Measurements from ENCODE around the gene CARD14. TPM values are rescaled to one million over a fixed set of nuclear protein-coding genes. Genes with fewer than 3 reads are reported as not detected.

The CARD14 gene
- total RNA-seq, 1 donor from 2014 or later, result 0.50 TPM

- ATAC-seq, result peak; percentile 51 to 59
- Histone ChIP-seq H3K27me3 (ENCODE audit: low read depth) (no peaks in the 10 kb centered on the region), H3K27ac (peak overlapping the region; percentile 90), H3K4me3 (peak overlapping the region; percentile 96), H3K36me3 (peaks cover 15% of the 10 kb centered on the region), H3K4me1 (peaks cover 28% of the 10 kb centered on the region), H3K9me3 (no peaks in the 10 kb centered on the region)
- intact Hi-C loops (cut with DNase I), result no loop called here
- no peak for TF ChIP-seq CTCF (IDR thresholded peaks at IDR 0.05)
- no peak for DNase-seq
These were observed 50.9 kb downstream of the CARD14 start for GRCh38 chr17:80220736-80221215.

GRCh38 chr17:80221351-80222105 lies 51.7 kb downstream of the CARD14 start:
- H3K27me3 ChIP-seq (ENCODE audit: low read depth), result no peaks in the 10 kb centered on the region
- no peak for DNase-seq
- H3K4me3 ChIP-seq, result peak overlapping the region; percentile 96
- TF ChIP-seq CTCF (IDR thresholded peaks at IDR 0.05), result no peak
- H3K36me3 ChIP-seq, result peaks cover 11% of the 10 kb centered on the region
- H3K9me3 ChIP-seq, result no peaks in the 10 kb centered on the region
- H3K4me1 ChIP-seq, result peaks cover 28% of the 10 kb centered on the region
- intact Hi-C loops (cut with DNase I), result no loop called here
- no peak for ATAC-seq
- H3K27ac ChIP-seq, result no peak overlapping the region

GRCh38 chr17:80222376-80223141 lies 52.7 kb downstream of the CARD14 start:
- Histone ChIP-seq H3K4me3 (no peak overlapping the region), H3K27ac (no peak overlapping the region), H3K27me3 (ENCODE audit: low read depth) (no peaks in the 10 kb centered on the region), H3K4me1 (peaks cover 28% of the 10 kb centered on the region), H3K36me3 (peaks cover 12% of the 10 kb centered on the region), H3K9me3 (no peaks in the 10 kb centered on the region)
- intact Hi-C loops (cut with DNase I), result no loop called here
- DNase-seq (no peak), ATAC-seq (no peak)
- TF ChIP-seq CTCF (IDR thresholded peaks at IDR 0.05), result no peak

- intact Hi-C loops (cut with DNase I), result no loop called here
- TF ChIP-seq CTCF (IDR thresholded peaks at IDR 0.05), result no peak
- Histone ChIP-seq H3K27ac (no peak overlapping the region), H3K9me3 (no peaks in the 10 kb centered on the region), H3K36me3 (peaks cover 19% of the 10 kb centered on the region), H3K4me3 (no peak overlapping the region), H3K27me3 (ENCODE audit: low read depth) (no peaks in the 10 kb centered on the region), H3K4me1 (peaks cover 23% of the 10 kb centered on the region)
- ATAC-seq, result no peak
- no peak for DNase-seq
These were observed 53.4 kb downstream of the CARD14 start for GRCh38 chr17:80223142-80223815.

- Histone ChIP-seq H3K36me3 (peaks cover 26% of the 10 kb centered on the region), H3K27me3 (ENCODE audit: low read depth) (no peaks in the 10 kb centered on the region), H3K4me3 (no peak overlapping the region), H3K4me1 (peaks cover 16% of the 10 kb centered on the region), H3K27ac (no peak overlapping the region), H3K9me3 (no peaks in the 10 kb centered on the region)
- ATAC-seq (no peak), DNase-seq (no peak)
- no peak for TF ChIP-seq CTCF (IDR thresholded peaks at IDR 0.05)
- intact Hi-C loops (cut with DNase I), result no loop called here
These were observed 54.1 kb downstream of the CARD14 start for GRCh38 chr17:80223838-80224497.
